SK-N-MC (cell line): ENCODE data around the gene CD53.
A peak's percentile ranks its signal among the peaks of the same experiment; 100 is the strongest.

Experiments
- DNase-seq: peaks from one replicate; pipeline ENCODE4 v3.0.0-alpha.2; 2011; ENCODE audit warnings: low read depth, low spot score
- H3K27ac ChIP-seq: fragments of 200-600 bp; sonication (generic); 2 replicates; pipeline ENCODE4 v1.5.1; 2016; ENCODE audit warnings: mixed run types
- H3K36me3 ChIP-seq: fragments of 200-600 bp; sonication (generic); 2 replicates; pipeline ENCODE4 v1.6.1; 2017; ENCODE audit warnings: antibody characterized with exemption, low read length, mixed read lengths; ENCODE audit not compliant: insufficient read depth
- H3K4me3 ChIP-seq: fragments of 200-600 bp; sonication (generic); 2 replicates; pipeline ENCODE4 v1.5.1; 2016
- H3K9ac ChIP-seq: fragments of 200-600 bp; sonication (generic); 2 replicates; pipeline ENCODE4 v1.8.0; 2017; ENCODE audit warnings: mixed run types, mixed read lengths; ENCODE audit not compliant: insufficient read length
- H3K9me3 ChIP-seq: fragments of 200-600 bp; sonication (generic); 2 replicates; pipeline ENCODE4 v1.6.1; 2017; ENCODE audit warnings: low read depth, mild to moderate bottlenecking, antibody characterized with exemption, low read length, moderate library complexity, mixed read lengths
- EZH2 ChIP-seq: fragments of 200-600 bp; sonication (generic); IDR thresholded peaks from one replicate; pipeline ENCODE4 v1.6.1; 2017; ENCODE audit warnings: antibody characterized with exemption
- FOXP2 ChIP-seq: optimal IDR thresholded peaks from 2 replicates; pipeline ENCODE3; 2011; ENCODE audit warnings: mild to moderate bottlenecking, moderate library complexity; ENCODE audit not compliant: insufficient read depth; ENCODE audit errors: extremely low read length, control extremely low read depth
- POLR2AphosphoS5 ChIP-seq: IDR thresholded peaks from 2 replicates; pipeline ENCODE4 v1.6.1; 2012; ENCODE audit warnings: mild to moderate bottlenecking, low read depth, low read length, borderline replicate concordance

The CD53 gene

GRCh38 chr1:110899458-110899843, 26.5 kb downstream of the CD53 start:
- no peak for DNase-seq
- Histone ChIP-seq H3K9ac (no peak overlapping the region), H3K9me3 (no peaks in the 10 kb centered on the region), H3K27ac (no peak overlapping the region), H3K36me3 (no peaks in the 10 kb centered on the region), H3K4me3 (no peak overlapping the region)
- TF ChIP-seq FOXP2 = no peak
- no peak for TF ChIP-seq POLR2AphosphoS5
- no peak for TF ChIP-seq EZH2

- no peaks in the 10 kb centered on the region for H3K9me3 ChIP-seq
- H3K4me3 ChIP-seq = no peak overlapping the region
- no peaks in the 10 kb centered on the region for H3K36me3 ChIP-seq
- H3K27ac ChIP-seq = no peak overlapping the region
- TF ChIP-seq EZH2 (no peak), POLR2AphosphoS5 (no peak), FOXP2 (no peak)
- H3K9ac ChIP-seq = no peak overlapping the region
- DNase-seq = no peak
Observed at GRCh38 chr1:110902820-110903463, 30.0 kb downstream of the CD53 start.

GRCh38 chr1:110903853-110904500, 31.0 kb downstream of the CD53 start:
- no peak for DNase-seq
- H3K9me3 ChIP-seq = no peaks in the 10 kb centered on the region
- TF ChIP-seq EZH2 (no peak), POLR2AphosphoS5 (no peak), FOXP2 (no peak)
- no peak overlapping the region for H3K9ac ChIP-seq
- H3K27ac ChIP-seq = no peak overlapping the region
- no peak overlapping the region for H3K4me3 ChIP-seq
- H3K36me3 ChIP-seq = no peaks in the 10 kb centered on the region

- no peak for TF ChIP-seq POLR2AphosphoS5
- TF ChIP-seq FOXP2 = no peak
- no peak for TF ChIP-seq EZH2
- Histone ChIP-seq H3K27ac (no peak overlapping the region), H3K9ac (no peak overlapping the region), H3K36me3 (no peaks in the 10 kb centered on the region), H3K9me3 (no peaks in the 10 kb centered on the region), H3K4me3 (no peak overlapping the region)
- DNase-seq = no peak
Observed at GRCh38 chr1:110912784-110913183, 39.8 kb downstream of the CD53 start.

GRCh38 chr1:110914676-110915075, 41.7 kb downstream of the CD53 start:
- no peak overlapping the region for H3K9ac ChIP-seq
- no peak for TF ChIP-seq POLR2AphosphoS5
- no peak for TF ChIP-seq FOXP2
- no peak for TF ChIP-seq EZH2
- H3K36me3 ChIP-seq = no peaks in the 10 kb centered on the region
- DNase-seq = no peak
- no peak overlapping the region for H3K4me3 ChIP-seq
- no peak overlapping the region for H3K27ac ChIP-seq
- H3K9me3 ChIP-seq = no peaks in the 10 kb centered on the region

- TF ChIP-seq FOXP2 = no peak
- TF ChIP-seq POLR2AphosphoS5 = no peak
- TF ChIP-seq EZH2 = no peak
- Histone ChIP-seq H3K4me3 (no peak overlapping the region), H3K27ac (no peak overlapping the region), H3K9ac (no peak overlapping the region), H3K36me3 (no peaks in the 10 kb centered on the region), H3K9me3 (no peaks in the 10 kb centered on the region)
- no peak for DNase-seq
Observed at GRCh38 chr1:110915804-110916203, 42.9 kb downstream of the CD53 start.

GRCh38 chr1:110916274-110916668, 43.3 kb downstream of the CD53 start:
- H3K4me3 ChIP-seq = peak overlapping the region; percentile 29; the same call in 1 of the 2 replicates
- TF ChIP-seq EZH2 = no peak
- no peak for TF ChIP-seq FOXP2
- TF ChIP-seq POLR2AphosphoS5 = no peak
- no peak for DNase-seq
- H3K27ac ChIP-seq = no peak overlapping the region
- H3K36me3 ChIP-seq = no peaks in the 10 kb centered on the region
- no peak overlapping the region for H3K9ac ChIP-seq
- no peaks in the 10 kb centered on the region for H3K9me3 ChIP-seq

- Histone ChIP-seq H3K4me3 (peak overlapping the region; percentile 29; the same call in 1 of the 2 replicates), H3K36me3 (no peaks in the 10 kb centered on the region), H3K27ac (no peak overlapping the region), H3K9ac (no peak overlapping the region), H3K9me3 (no peaks in the 10 kb centered on the region)
- TF ChIP-seq FOXP2 = no peak
- DNase-seq = peak; percentile 3
Observed at GRCh38 chr1:110916669-110917306, 43.8 kb downstream of the CD53 start.

GRCh38 chr1:110918016-110918415, 45.1 kb downstream of the CD53 start:
- no peak overlapping the region for H3K4me3 ChIP-seq
- H3K36me3 ChIP-seq = no peaks in the 10 kb centered on the region
- H3K9ac ChIP-seq = no peak overlapping the region
- TF ChIP-seq EZH2 (no peak), POLR2AphosphoS5 (no peak), FOXP2 (no peak)
- no peaks in the 10 kb centered on the region for H3K9me3 ChIP-seq
- DNase-seq = no peak
- H3K27ac ChIP-seq = no peak overlapping the region
